IMR-90 (cell line): ENCODE results near the gene ZNF665. TPM values are rescaled to one million over a fixed set of nuclear protein-coding genes. Genes with fewer than 3 reads are reported as not detected.

ENCODE experiments used
- ATAC-seq: fragments of 200-7000 bp; cut with Tn5 transposase; 2 replicates; pipeline ENCODE4 v1.9.1; 2020; ENCODE audit warnings: low read depth, mild to moderate bottlenecking, moderate library complexity
- BruUV-seq: library from RNA; stranded (reverse); fragments of 400-500 nt; replicated peaks from 2 replicates; lab custom pipeline; 2021; lab: Mats Ljungman, UMichigan
- CTCF ChIA-PET: fragments of 300-600 bp; formaldehyde crosslinking; extraction: SDS; loops from one replicate; lab custom pipeline; 2021; ENCODE audit warnings: antibody characterized with exemption; lab: Yijun Ruan, JAX
- POLR2A ChIA-PET: fragments of 300-600 bp; sonication (Branson Sonifier 250); formaldehyde crosslinking; loops from one replicate; lab custom pipeline; 2022; ENCODE audit warnings: antibody characterized with exemption; ENCODE audit not compliant: unreplicated experiment; lab: Charles Lee
- DNase-seq: peaks from one replicate; pipeline ENCODE4 v3.0.0; 2013
- H2AFZ ChIP-seq: replicated peaks from 2 replicates; pipeline ENCODE3; 2013; ENCODE audit warnings: low read length, mild to moderate bottlenecking; ENCODE audit not compliant: poor library complexity
- H2AK5ac ChIP-seq: 2 replicates; pipeline ENCODE4 v1.6.1; 2013; ENCODE audit warnings: low read depth, low read length, inconsistent platforms
- H2AK9ac ChIP-seq: replicated peaks from 2 replicates; pipeline ENCODE3; 2013; ENCODE audit warnings: mild to moderate bottlenecking, low read depth, low read length, moderate library complexity; ENCODE audit not compliant: poor library complexity
- H2BK120ac ChIP-seq: 2 replicates; pipeline ENCODE4 v1.6.1; 2013; ENCODE audit warnings: low read depth, low read length, inconsistent platforms
- H2BK15ac ChIP-seq: 3 replicates; pipeline ENCODE4 v1.6.1; 2013; ENCODE audit warnings: low read depth, low read length, inconsistent platforms
- H2BK20ac ChIP-seq: 2 replicates; pipeline ENCODE4 v1.6.1; 2013; ENCODE audit warnings: low read depth, mild to moderate bottlenecking, inconsistent platforms, low read length, moderate library complexity
- H2BK5ac ChIP-seq: 2 replicates; pipeline ENCODE4 v1.6.1; 2013; ENCODE audit warnings: mild to moderate bottlenecking, low read depth, low read length, inconsistent platforms; ENCODE audit not compliant: poor library complexity, severe bottlenecking
- H3K14ac ChIP-seq: replicated peaks from 2 replicates; pipeline ENCODE4 v1.6.1; 2013; ENCODE audit warnings: low read depth, low read length, inconsistent platforms
- H3K18ac ChIP-seq: 2 replicates; pipeline ENCODE4 v1.6.1; 2013; ENCODE audit warnings: low read depth, low read length, control low read depth
- H3K23ac ChIP-seq: 2 replicates; pipeline ENCODE4 v1.6.1; 2013; ENCODE audit warnings: low read depth, low read length, inconsistent platforms
- H3K27ac ChIP-seq: 2 replicates; pipeline ENCODE4 v1.5.1; 2013; ENCODE audit warnings: mild to moderate bottlenecking, control low read depth, low read length; ENCODE audit not compliant: insufficient read depth
- H3K27me3 ChIP-seq: 2 replicates; pipeline ENCODE4 v1.6.1; 2013; ENCODE audit warnings: low read length; ENCODE audit not compliant: control insufficient read depth, insufficient read depth
- H3K36me3 ChIP-seq: 2 replicates; pipeline ENCODE4 v1.6.1; 2013; ENCODE audit warnings: low read length, mixed read lengths; ENCODE audit not compliant: control insufficient read depth, insufficient read depth
- H3K4ac ChIP-seq: 2 replicates; pipeline ENCODE4 v1.6.1; 2013; ENCODE audit warnings: low read depth, low read length, inconsistent platforms
- H3K4me1 ChIP-seq: 2 replicates; pipeline ENCODE4 v1.6.1; 2013; ENCODE audit warnings: low read length, mixed read lengths; ENCODE audit not compliant: control insufficient read depth, insufficient read depth
- H3K4me2 ChIP-seq: 2 replicates; pipeline ENCODE4 v1.6.1; 2013; ENCODE audit warnings: low read depth, mild to moderate bottlenecking, control low read depth, low read length, moderate library complexity
- H3K4me3 ChIP-seq: 2 replicates; pipeline ENCODE4 v1.5.1; 2013; ENCODE audit warnings: low read depth, mild to moderate bottlenecking, control low read depth, low read length, moderate library complexity; ENCODE audit not compliant: insufficient read depth
- H3K56ac ChIP-seq: 2 replicates; pipeline ENCODE4 v1.6.1; 2013; ENCODE audit warnings: low read length, inconsistent platforms; ENCODE audit not compliant: insufficient read depth; ENCODE audit errors: extremely low read depth
- H3K79me1 ChIP-seq, 2 experiments: 2 replicates each; pipeline ENCODE4 v1.6.1; 2013; ENCODE audit warnings: low read length in 2 of 2, inconsistent platforms in 1 of 2, low read depth in 1 of 2
- H3K9ac ChIP-seq: 2 replicates; pipeline ENCODE4 v1.6.1; 2013; ENCODE audit warnings: low read depth, low read length, control low read depth
- H3K9me1 ChIP-seq: 2 replicates; pipeline ENCODE4 v1.6.1; 2013; ENCODE audit warnings: low read length, inconsistent platforms; ENCODE audit not compliant: insufficient read depth
- H3K9me3 ChIP-seq: 2 replicates; pipeline ENCODE4 v1.6.1; 2013; ENCODE audit warnings: low read length; ENCODE audit not compliant: control insufficient read depth, insufficient read depth
- H4K20me1 ChIP-seq: 2 replicates; pipeline ENCODE4 v1.6.1; 2013; ENCODE audit warnings: low read length, inconsistent platforms; ENCODE audit not compliant: insufficient read depth
- H4K5ac ChIP-seq: 2 replicates; pipeline ENCODE4 v1.6.1; 2013; ENCODE audit warnings: mild to moderate bottlenecking, low read depth, low read length, control low read depth
- H4K8ac ChIP-seq, 2 experiments: 2 replicates each; pipeline ENCODE4 v1.6.1; 2013; ENCODE audit warnings: low read depth in 2 of 2, low read length in 2 of 2, control low read depth in 1 of 2, inconsistent platforms in 1 of 2
- H4K91ac ChIP-seq: 2 replicates; pipeline ENCODE4 v1.6.1; 2013; ENCODE audit warnings: low read depth, low read length, inconsistent platforms; ENCODE audit not compliant: insufficient read depth
- BHLHE40 ChIP-seq: fragments of 150-350 bp; IDR thresholded peaks from 2 replicates; pipeline ENCODE4 v1.6.1; 2016; ENCODE audit warnings: mild to moderate bottlenecking, low read depth, low read length
- CEBPB ChIP-seq: IDR thresholded peaks from 2 replicates; pipeline ENCODE4 v1.6.1; 2012; ENCODE audit warnings: low read depth, low read length, improper control_type of control experiment
- CHD1 ChIP-seq: IDR thresholded peaks from 2 replicates; pipeline ENCODE4 v1.6.1; 2012; ENCODE audit warnings: low read depth, low read length, improper control_type of control experiment
- ELK1 ChIP-seq: fragments of 150-350 bp; IDR thresholded peaks from 2 replicates; pipeline ENCODE4 v1.6.1; 2016; ENCODE audit warnings: low read depth, mild to moderate bottlenecking, low read length, moderate library complexity, borderline replicate concordance
- FOS ChIP-seq: fragments of 150-350 bp; IDR thresholded peaks from 2 replicates; pipeline ENCODE4 v1.6.1; 2016; ENCODE audit warnings: low read depth, low read length
- MAFK ChIP-seq: IDR thresholded peaks from 2 replicates; pipeline ENCODE4 v1.6.1; 2012; ENCODE audit warnings: low read depth, low read length, improper control_type of control experiment
- MAZ ChIP-seq: IDR thresholded peaks from 2 replicates; pipeline ENCODE4 v1.6.1; 2012; ENCODE audit warnings: low read depth, mild to moderate bottlenecking, low read length, improper control_type of control experiment, moderate library complexity, borderline replicate concordance
- MXI1 ChIP-seq: IDR thresholded peaks from 2 replicates; pipeline ENCODE4 v1.6.1; 2012; ENCODE audit warnings: low read depth, mild to moderate bottlenecking, low read length, moderate library complexity, borderline replicate concordance
- NFE2L2 ChIP-seq: fragments of 150-350 bp; IDR thresholded peaks from 2 replicates; pipeline ENCODE4 v1.6.1; 2016; ENCODE audit warnings: low read depth, mild to moderate bottlenecking, low read length
- POLR2A ChIP-seq: IDR thresholded peaks from 2 replicates; pipeline ENCODE4 v1.6.1; 2012; ENCODE audit warnings: mild to moderate bottlenecking, low read depth, low read length
- RAD21 ChIP-seq: IDR thresholded peaks from 2 replicates; pipeline ENCODE4 v1.6.1; 2012; ENCODE audit warnings: low read length, improper control_type of control experiment
- RCOR1 ChIP-seq: IDR thresholded peaks from 2 replicates; pipeline ENCODE4 v1.6.1; 2012; ENCODE audit warnings: mild to moderate bottlenecking, low read length, improper control_type of control experiment; ENCODE audit not compliant: insufficient replicate concordance
- RFX5 ChIP-seq: IDR thresholded peaks from 2 replicates; pipeline ENCODE4 v1.8.0; 2012; ENCODE audit warnings: low read depth, mild to moderate bottlenecking, low read length, moderate library complexity
- SMC3 ChIP-seq: fragments of 150-350 bp; IDR thresholded peaks from 2 replicates; pipeline ENCODE4 v1.6.1; 2016; ENCODE audit warnings: low read depth, mild to moderate bottlenecking, antibody characterized with exemption, low read length, moderate library complexity
- WGBS, 2 experiments: methylation state at CpG; one replicate each; pipeline versions ENCODE4 v1.1.5 to v1.1.7; 2013; ENCODE audit warnings: missing lambda C conversion rate in 2 of 2; ENCODE audit not compliant: insufficient read length in 1 of 2; ENCODE audit errors: extremely low coverage in 2 of 2; 5-methylcytosine and 5-hydroxymethylcytosine counted together
- dilution Hi-C: fragments of 300-500 bp; cut with HindIII; formaldehyde crosslinking; loops from one replicate; pipeline ENCODE4 v1.14.3; 2018; ENCODE audit warnings: low sequenced_read_pairs; ENCODE audit not compliant: unreplicated experiment
- in situ Hi-C: fragments of 300-500 bp; cut with MboI; formaldehyde crosslinking; loops from 3 replicates; pipeline ENCODE4 v1.14.3; 2019; ENCODE audit warnings: low sequenced_read_pairs, inconsistent platforms, mixed read lengths
- intact Hi-C: fragments of 100-400 bp; cut with micrococcal nuclease; formaldehyde crosslinking; loops from 2 replicates; pipeline ENCODE4 v1.10.0; 2022
- polyA plus RNA-seq, 3 experiments: library from polyadenylated mRNA; depleted of rRNA; stranded (reverse); fragments of >200 nt; gene quantifications; 2 replicates each; pipeline ENCODE4 v1.2.3, GENCODE V29; 2012; ENCODE audit warnings: low replicate concordance in 1 of 3
- total RNA-seq: library from RNA; depleted of rRNA; stranded (reverse); fragments of >200 nt; gene quantifications from 2 replicates; pipeline ENCODE4 v1.2.3, GENCODE V29; 2012
- TF ChIP-seq, protein P1 (sequence below): fragments of 150-350 bp; IDR thresholded peaks from 2 replicates; pipeline ENCODE4 v1.6.1; 2017; ENCODE audit warnings: mild to moderate bottlenecking, antibody characterized with exemption, low read length, low read depth
- TF ChIP-seq, protein P2 (sequence below): conservative IDR thresholded peaks from 2 replicates; pipeline ENCODE4 v1.5.1; 2012; ENCODE audit warnings: mild to moderate bottlenecking, low read depth, low read length, improper control_type of control experiment

ZNF665 gene
- total and polyA plus RNA-seq, 2 of the 4 experiments (the other 2 are of a cell fraction) = 2.0 to 3.0 TPM

DNA sequence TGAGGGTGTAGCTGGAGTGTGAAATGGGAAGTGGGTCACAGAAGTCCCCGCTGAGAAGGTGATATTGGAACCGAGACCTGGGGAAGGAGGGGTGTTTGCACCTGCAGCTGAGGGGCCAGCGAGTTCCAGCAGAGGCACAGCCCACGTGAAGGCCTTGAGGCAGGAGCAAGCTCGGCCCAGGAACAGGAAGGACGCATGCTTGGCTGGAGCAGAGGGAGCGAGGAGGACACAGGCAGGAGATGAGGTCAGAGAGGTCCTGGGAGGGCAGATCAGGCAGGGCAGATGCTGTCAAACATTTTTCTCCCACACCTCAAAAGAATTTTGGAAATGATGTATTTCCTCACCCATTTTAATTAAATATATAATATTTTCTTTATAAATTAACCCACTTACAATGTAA, 69.8 kb downstream of the ZNF665 start:
- dilution Hi-C loops (no loop called here), in situ Hi-C loops (no loop called here), intact Hi-C loops (no loop called here)
- no peak for DNase-seq
- Histone ChIP-seq H2BK5ac (no peak overlapping the region), H2BK15ac (no peak overlapping the region), H3K9me3 (no peaks in the 10 kb centered on the region), H3K79me1 (no peaks in the 10 kb centered on the region; a peak in 1 of 4 replicates), H3K27me3 (no peaks in the 10 kb centered on the region), H4K91ac (no peak overlapping the region), H3K56ac (no peak overlapping the region), H4K20me1 (no peaks in the 10 kb centered on the region), H2BK120ac (no peak overlapping the region), H2BK20ac (no peak overlapping the region), H3K23ac (no peak overlapping the region), H3K14ac (no peak overlapping the region), H3K36me3 (peaks cover 12% of the 10 kb centered on the region), H3K4ac (no peak overlapping the region), H4K5ac (no peak overlapping the region), H2AK9ac (no peak overlapping the region), H4K8ac (no peak overlapping the region), H3K4me1 (no peaks in the 10 kb centered on the region), H3K27ac (no peak overlapping the region), H2AK5ac (no peak overlapping the region), H3K4me2 (no peak overlapping the region), H3K4me3 (no peak overlapping the region), H3K18ac (no peak overlapping the region), H3K9ac (no peak overlapping the region), H3K9me1 (no peaks in the 10 kb centered on the region), H2AFZ (no peak overlapping the region)
- ChIA-PET POLR2A (no interaction called here), CTCF (no interaction called here)
- BruUV-seq = no TSS peak
- ATAC-seq = no peak
- WGBS, 2 experiments = 20% methylated on average over 1 of the region's 7 CpGs; no CpG with 5 or more reads in 1 of the 2 experiments
- TF ChIP-seq BHLHE40 (no peak), FOS (no peak), MXI1 (no peak), CEBPB (no peak), CHD1 (no peak), MAFK (no peak), NFE2L2 (no peak), RAD21 (no peak), RFX5 (no peak), SMC3 (no peak), RCOR1 (no peak), ELK1 (no peak), MAZ (no peak), POLR2A (no peak)
- TF ChIP-seq, protein P1, sequence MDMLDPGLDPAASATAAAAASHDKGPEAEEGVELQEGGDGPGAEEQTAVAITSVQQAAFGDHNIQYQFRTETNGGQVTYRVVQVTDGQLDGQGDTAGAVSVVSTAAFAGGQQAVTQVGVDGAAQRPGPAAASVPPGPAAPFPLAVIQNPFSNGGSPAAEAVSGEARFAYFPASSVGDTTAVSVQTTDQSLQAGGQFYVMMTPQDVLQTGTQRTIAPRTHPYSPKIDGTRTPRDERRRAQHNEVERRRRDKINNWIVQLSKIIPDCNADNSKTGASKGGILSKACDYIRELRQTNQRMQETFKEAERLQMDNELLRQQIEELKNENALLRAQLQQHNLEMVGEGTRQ = no peak
- TF ChIP-seq, protein P2, sequence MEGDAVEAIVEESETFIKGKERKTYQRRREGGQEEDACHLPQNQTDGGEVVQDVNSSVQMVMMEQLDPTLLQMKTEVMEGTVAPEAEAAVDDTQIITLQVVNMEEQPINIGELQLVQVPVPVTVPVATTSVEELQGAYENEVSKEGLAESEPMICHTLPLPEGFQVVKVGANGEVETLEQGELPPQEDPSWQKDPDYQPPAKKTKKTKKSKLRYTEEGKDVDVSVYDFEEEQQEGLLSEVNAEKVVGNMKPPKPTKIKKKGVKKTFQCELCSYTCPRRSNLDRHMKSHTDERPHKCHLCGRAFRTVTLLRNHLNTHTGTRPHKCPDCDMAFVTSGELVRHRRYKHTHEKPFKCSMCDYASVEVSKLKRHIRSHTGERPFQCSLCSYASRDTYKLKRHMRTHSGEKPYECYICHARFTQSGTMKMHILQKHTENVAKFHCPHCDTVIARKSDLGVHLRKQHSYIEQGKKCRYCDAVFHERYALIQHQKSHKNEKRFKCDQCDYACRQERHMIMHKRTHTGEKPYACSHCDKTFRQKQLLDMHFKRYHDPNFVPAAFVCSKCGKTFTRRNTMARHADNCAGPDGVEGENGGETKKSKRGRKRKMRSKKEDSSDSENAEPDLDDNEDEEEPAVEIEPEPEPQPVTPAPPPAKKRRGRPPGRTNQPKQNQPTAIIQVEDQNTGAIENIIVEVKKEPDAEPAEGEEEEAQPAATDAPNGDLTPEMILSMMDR = no peak
